NCI-H510A treated with DMSO at 0.1 percent for 48 hours (cell line): ENCODE data around the gene NBPF3.
"Not testable (repeated sequence)": the region's sequence is repeated elsewhere in the genome, so short reads cannot be mapped to it uniquely, and the experiment has no call there.

Experiments used
- DNase-seq: peaks from one replicate; lab custom pipeline; 2025; lab: John Stamatoyannopoulos, UW

The NBPF3 gene

DNA sequence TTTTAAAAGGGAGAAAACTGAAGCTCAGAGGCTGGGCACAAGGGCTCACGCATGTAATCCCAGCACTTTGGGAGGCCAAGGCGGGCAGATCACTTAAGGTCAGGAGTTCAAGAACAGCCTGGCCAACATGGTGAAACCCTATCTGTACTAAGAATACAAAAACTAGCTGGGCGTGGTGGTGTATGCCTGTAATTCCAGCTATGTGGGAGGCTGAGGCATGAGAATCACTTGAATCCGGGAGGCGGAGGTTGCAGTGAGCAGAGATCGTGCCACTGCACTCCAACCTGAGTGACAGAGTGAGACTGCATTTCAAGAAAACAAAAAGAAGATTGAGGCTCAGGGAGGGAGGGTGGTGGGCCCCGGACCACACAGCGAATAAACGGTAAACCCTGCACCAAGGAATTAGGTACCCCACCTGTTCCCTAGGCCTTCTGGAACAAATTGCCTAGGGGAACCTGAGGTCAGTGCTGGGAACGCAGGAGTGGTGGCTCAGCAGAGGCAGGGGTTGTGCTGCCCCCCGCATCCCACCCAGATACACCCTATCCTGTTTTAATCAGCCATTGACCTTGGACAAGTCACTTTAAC is 79.6 kb downstream of the NBPF3 start:
- DNase-seq, result not testable (repeated sequence)

DNA sequence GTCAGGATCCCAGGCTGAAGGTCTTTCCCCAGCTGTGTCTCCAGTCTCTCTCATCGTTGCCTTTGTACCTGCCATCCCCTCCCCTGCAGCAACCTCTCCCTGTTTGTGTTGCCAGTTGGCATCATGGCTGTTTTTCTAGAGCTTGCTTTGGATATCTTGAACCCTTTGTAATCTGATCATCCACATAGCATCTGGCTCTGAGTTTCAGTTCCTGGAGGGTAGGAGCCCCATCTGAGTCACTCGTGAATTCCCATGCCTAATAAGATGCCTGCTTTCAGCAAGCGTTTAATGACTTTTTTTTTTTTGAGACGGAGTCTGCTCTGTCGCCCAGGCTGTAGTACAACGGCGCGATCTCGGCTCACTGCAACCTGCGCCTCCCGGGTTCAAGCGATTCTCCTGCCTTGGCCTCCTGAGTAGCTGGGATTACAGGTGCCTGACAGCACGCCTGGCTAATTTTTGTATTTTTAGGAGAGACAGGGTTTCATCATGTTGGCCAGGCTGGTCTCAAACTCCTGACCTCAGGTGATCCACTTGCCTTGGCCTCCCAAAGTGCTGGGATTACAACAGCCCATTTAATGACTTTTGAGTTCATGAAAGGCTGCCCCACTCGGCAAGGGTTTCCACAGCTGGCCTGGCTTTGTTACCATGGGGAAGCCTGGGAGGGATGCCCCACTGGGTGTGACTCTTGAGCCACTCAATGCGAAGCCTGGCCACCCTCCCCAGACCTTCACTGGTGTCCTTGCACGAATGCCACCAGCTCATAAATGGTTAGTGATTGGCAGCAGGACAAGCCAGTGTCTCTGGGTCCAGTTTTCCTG is 81.2 kb downstream of the NBPF3 start:
- no peak for DNase-seq

DNA sequence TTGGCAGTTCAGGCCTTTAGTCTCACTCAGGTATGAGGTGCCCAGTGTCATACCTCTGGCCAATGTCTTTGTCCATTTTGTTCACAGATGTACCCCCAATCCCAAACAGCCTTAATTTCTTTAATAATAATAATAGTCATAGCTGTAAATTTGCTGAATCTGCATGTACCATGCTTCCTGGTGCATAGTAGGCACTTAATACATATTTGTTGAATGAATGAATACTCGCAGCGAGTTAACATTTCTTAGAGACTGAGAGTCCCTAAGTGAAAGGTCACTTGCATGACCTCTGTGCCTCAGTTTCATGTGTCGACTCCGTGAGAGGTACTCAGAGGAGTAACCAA is 81.8 kb downstream of the NBPF3 start:
- no peak for DNase-seq

DNA sequence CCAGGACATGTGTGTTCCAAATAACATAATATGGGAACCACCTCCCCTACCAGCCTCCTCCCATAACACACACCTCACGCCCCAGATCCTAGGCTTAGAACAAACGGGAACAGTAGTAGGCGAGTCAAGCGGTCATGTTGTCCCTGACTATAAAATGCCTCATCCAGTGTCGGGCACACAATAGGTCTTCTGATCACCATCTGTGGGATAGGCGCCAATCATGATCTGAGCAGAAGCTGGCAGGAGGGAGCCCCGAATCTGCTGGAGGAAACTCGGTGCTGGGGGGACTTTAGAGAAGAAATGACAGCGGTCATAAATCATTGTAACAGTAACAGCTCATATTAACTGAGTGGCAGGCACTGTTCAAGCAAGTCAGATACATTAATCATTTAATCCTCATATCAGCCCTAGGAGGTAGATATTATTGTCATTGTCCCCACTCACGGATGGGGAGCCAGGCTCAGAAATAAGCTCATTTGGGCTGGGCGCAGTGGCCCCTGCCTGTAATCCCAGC is 82.6 kb downstream of the NBPF3 start:
- DNase-seq, result no peak

DNA sequence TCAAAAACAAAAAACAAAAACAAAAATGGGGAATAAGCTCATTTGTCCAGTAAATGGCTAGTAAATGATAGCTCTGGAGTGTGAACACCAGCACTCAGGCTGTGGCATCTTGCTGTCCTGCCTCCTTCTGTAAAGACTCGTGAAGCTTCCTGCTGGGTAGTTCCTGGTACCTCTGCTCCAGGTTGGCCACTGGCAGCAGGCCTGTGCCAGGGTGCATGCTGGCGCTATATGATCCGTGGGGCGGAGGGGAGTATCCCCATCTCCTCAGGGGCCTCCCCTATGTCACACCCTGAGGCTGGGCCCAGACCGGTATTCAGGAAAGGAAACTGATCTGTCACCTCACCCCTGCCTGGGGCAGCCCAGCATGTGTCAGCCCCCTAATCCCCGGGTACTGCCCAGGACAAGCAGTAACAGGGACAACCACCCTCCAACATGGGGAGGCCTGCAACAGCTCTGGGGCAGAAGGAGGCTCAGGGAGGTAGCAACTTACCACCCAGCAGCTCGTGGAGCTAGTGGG is 83.4 kb downstream of the NBPF3 start:
- no peak for DNase-seq

DNA sequence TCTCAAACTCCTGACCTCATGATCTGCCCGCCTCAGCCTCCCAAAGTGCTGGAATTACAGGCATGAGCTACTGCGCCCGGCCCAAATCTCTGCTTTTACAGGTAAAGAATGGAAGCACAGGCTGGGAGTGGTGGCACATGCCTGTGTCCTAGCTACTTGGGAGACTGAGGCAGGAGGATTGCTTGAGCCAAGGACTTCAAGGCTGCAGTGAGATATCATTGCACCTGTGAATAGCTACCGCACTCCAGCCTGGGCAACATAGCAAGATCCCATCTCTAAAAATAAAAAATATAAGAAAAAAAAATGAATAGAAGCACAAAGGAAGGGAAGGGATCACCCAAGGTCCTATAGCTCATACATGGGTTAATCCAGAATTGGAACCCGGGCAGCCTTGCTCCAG is 84.3 kb downstream of the NBPF3 start:
- DNase-seq, result no peak

DNA sequence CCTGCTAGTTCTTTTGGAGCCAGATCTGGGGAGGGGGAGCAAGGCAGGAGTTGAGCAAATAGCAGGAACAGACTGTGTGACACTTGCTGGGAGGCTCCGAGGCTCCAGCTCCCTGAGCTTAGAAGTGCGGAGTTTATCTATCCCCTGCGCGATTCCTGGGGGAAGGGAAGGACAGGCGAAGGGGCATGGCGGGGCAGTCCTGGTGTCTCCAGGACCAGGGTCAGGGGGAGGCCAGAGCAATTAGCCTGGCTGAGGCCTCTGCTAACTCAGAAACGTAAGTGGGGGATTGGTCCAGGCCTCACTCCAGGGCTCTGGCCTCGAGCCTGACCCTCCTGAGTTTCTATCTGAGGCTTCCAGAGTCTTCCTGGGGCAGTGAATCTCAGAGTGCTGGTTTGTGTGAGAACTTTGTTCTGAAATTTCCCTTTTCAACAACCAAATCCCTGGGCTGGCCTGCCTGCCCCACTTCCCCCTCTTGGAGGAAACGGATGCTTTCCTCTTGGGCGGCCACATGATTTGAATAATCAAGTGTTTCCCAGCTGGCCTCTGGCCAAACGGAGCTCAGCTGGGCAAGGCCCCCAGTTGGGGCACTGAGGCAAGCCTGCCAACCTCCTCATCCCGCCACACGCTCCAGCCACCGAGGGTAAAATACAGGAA is 84.9 kb downstream of the NBPF3 start:
- no peak for DNase-seq

DNA sequence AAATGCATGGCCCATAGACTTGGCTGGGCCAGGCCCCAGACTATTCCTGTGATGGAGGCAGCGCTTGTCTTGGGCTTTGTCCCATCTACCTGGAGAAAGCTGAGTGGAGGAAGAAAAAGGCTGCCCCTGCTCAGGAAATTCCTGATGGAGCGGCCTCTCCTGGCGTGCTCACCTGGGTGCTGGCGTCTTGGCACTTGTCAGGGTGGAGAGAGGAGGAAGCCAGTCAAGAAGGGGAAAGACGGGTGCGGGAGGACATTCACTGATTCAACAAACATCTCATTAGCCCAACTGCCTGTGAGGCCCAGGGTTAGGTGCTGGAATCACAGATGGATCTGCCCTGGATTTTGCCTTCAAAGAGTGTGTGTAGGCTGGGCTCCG is 85.4 kb downstream of the NBPF3 start:
- DNase-seq, result no peak

DNA sequence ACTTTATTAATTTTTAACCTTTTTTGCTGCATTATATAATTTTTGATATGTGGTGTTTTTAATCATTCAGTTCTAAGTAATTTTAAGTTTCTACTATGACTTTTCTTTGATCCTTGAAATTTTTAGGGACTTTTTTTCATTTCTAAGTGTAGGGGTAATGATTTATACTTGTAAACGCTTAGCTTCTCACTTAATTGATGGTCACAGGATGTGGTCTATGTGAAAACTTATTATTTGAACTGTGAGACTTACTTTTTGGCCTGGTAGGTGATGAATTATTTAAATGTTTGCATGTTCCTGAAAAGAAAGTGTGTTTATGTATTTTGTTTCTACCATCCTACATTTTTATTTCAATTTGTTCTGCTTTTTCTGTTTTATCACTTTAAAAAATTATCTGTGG is 86.5 kb downstream of the NBPF3 start:
- no peak for DNase-seq

DNA sequence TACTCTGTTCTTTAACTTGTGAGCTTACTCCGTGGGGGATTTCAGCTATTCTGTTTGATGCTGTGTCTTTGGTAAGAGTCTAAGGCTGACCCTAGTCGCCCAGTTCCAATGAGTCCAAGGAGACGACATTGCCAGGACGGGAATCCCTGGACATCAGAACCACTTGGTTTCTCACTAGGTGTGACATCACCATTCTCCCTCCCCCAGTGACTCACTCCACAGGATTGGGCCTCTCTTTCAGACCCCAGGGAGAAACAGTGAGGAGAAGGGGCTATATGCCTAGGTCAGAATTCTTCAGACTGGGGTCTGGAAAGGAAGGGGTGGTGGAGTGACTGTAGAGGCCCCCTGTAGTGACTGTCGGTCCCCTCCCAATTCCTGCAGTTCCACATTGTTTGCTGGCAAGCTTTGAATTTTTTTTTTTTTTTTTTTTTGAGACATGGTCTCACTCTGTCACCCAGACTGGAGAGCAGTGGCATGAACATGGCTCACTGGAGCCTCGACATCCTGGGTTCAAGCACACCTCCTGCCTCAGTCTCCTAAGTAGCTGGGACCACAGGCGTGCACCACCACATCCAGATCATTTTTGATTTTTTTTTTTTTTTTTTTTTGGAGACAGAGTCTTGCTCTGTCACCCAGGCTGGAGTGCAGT is 90.6 kb downstream of the NBPF3 start:
- no peak for DNase-seq

DNA sequence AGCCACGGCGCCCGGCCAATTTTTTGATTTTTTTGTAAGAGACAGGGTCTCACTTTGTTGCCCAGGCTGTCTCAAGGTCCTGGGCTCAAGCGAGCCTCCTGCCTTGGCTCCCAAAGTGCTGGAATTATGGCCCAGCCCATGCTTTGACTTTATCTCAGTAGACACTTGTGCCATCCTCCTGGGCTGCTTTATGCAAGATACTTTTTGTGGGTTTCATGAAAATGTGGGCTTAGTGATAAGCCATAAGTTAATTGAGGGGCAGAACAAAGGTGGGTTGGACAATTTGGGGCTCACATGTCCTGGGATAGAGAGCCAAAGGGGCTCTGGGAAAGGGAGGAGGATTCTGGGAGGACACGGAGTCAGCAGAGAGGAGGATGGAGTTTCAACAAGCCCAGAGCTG is 91.3 kb downstream of the NBPF3 start:
- DNase-seq, result no peak

DNA sequence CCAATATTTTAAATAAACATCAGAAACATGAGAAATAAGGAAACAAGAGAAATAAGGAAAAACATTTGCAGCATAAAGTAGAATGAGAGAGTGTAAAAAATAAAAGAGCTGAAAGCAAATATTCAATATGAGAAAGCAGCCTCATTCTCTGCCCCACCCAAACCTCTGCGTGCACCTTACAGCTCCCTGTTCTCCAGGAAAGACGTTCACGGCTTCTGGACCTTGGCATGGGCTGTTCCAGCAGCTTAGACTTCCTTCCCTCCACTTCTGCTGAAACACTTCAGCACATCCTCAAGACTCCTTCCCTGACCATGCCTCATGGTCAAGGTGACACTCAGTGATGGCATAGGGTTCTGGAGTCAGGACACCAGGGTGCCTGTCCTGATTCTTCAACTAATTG is 92.6 kb downstream of the NBPF3 start:
- DNase-seq, result no peak

DNA sequence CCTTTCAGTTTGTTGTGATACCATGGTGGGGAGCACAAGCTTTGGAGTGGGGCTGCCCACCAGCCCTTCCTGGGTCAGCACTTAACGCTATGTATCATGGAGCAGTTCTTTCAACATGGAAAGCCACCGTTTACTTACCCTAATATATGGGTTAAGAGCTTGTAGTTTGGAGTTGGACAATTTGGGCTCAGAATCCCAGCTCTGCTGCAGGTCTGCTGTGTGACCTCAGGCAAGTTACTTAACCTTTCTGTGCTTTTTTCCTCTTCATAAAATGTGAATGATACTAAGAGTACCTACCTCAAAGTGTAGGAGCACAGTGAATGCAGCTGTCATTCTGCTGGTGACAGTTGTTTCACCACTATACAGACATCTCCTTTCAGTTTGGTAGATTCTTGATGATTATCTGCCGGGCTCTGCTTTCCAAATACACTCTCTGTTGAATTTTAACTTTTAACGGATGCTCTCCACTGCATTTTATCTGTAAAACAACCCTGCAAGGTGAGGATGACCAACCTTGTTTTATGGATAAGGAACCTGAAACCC is 93.1 kb downstream of the NBPF3 start:
- no peak for DNase-seq

DNA sequence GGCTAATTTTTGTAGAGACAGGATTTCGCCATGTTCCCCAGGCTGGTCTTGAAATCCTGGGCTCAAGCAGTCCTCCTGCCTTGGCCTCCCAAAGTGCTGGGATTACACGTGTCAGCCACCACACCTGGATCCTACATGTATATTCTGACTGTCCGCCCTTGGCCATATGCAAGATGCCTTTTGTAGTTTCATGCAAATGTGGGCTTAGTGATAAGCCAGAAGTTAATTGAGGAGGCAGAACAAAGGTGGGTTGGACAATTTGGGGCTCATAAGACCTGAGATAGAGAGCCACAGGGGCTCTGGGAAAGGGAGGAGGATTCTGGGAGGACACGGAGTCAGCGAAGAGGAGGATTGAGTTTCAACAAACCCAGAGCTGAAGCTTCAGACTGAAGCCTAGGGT is 94.2 kb downstream of the NBPF3 start:
- no peak for DNase-seq
